GM10266 (cell line): ENCODE measurements around the gene POLDIP3.
A peak's percentile ranks its signal among the peaks of the same experiment; 100 is the strongest.
"Not testable (repeated sequence)": the region's sequence is repeated elsewhere in the genome, so short reads cannot be mapped to it uniquely, and the experiment has no call there.

ENCODE experiments used
- DNase-seq: peaks from one replicate; pipeline ENCODE4 v3.0.0; 2012; ENCODE audit errors: extremely low spot score
- TF ChIP-seq, protein P1 (sequence below): IDR thresholded peaks from 2 replicates; pipeline ENCODE4 v1.5.1; 2012; ENCODE audit warnings: mild to moderate bottlenecking, low read depth; ENCODE audit not compliant: control insufficient read depth, insufficient read depth; ENCODE audit errors: missing control alignments

Gene POLDIP3

DNA sequence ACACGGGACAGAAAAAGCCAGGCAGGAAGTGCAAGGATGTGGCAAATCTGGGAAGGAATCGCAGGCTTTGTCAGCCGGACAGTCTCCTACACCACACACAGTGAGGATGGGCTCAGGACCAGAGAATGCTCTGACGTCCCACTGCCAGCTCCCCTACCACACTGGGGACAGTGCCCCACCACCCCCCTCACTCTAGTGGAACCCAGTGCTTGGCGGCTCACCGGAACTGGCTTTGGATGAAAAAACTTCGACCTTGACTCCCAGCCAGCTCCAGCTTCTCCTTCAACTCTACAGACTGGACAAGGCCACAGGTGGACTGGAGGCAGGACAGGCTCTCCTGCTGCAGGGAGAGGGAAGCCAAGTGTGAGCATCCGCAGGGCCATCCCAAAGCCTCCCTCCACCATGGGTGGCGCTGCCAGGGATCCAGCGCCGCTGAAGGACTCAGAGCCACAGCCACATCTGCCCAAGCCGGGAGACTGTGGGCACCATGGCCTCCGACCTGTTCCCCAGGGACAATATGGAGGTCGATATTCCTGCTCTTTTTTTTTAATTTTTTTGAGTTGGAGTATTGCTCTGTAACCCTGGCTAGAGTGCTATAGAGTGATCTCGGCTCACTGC, 37.0 kb downstream of the POLDIP3 start:
- TF ChIP-seq, protein P1, sequence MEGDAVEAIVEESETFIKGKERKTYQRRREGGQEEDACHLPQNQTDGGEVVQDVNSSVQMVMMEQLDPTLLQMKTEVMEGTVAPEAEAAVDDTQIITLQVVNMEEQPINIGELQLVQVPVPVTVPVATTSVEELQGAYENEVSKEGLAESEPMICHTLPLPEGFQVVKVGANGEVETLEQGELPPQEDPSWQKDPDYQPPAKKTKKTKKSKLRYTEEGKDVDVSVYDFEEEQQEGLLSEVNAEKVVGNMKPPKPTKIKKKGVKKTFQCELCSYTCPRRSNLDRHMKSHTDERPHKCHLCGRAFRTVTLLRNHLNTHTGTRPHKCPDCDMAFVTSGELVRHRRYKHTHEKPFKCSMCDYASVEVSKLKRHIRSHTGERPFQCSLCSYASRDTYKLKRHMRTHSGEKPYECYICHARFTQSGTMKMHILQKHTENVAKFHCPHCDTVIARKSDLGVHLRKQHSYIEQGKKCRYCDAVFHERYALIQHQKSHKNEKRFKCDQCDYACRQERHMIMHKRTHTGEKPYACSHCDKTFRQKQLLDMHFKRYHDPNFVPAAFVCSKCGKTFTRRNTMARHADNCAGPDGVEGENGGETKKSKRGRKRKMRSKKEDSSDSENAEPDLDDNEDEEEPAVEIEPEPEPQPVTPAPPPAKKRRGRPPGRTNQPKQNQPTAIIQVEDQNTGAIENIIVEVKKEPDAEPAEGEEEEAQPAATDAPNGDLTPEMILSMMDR = no peak
- no peak for DNase-seq

DNA sequence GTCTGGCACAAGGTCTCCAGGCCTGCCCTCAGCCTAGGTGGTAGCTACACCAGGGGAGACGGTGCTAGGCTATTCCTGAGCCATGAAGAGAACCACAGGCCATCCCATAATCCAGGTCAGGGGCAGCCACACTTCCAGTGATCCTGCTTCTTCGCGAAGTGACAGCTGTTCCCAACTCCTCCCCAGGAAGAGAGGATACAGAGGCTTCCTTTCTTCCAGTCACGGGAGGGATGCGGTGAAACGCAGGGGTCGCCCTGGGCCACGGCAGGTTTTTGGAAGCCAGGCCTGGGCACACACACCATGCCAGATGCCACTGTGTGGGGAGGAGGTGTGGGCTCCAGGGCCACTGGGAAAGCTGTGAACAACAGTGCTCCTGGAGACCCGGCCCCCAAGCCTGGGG, 37.5 kb downstream of the POLDIP3 start:
- DNase-seq = not testable (repeated sequence)

DNA sequence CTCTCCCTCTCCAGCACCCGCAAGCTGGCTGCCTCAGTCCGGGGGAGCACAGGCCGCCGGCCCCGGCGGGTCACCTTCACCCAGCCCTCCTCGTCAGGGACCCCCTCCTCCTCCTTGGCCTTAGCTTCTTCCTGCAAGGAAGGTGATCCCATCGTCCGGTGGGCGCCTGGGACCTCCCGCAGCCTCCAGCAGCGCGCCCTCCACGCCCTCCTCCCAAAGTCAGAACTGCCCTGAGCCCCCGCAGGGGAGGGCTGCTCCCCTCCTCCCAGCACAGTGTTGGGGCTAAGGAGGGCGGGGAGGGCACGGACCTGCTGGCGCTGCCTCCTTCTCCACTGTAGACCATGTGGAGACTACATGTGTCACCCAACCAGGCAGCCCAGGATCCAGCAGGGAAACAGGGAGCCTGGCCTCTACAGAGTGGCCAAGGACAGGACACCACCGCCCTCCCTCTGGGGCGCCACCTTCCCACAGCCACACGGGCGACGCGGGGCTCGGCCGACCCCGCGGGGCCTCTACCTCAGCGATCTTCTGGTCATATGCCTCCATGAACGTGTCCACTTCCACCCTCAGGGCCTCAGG, 38.6 kb downstream of the POLDIP3 start:
- not testable (repeated sequence) for DNase-seq

DNA sequence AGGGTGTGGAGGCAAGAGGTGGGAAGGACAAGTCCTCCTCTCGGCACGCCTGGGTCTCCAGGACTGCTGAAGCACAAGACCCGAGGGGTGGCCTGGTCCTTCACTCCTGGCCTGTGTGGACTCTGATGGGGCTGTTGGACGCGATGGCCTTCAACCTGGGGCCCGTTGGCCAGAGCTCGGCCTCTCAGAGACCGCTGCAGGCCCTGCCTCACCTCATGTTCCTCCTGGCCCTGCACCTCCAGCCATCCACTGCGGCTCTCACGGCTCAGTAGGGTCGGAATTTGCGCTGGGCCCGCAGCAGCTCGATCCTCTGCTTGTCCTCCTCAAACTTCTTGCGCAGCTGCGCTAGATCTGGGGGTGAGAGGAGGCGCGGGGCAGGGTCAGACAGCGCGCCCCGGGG, 40.2 kb downstream of the POLDIP3 start:
- not testable (repeated sequence) for DNase-seq

DNA sequence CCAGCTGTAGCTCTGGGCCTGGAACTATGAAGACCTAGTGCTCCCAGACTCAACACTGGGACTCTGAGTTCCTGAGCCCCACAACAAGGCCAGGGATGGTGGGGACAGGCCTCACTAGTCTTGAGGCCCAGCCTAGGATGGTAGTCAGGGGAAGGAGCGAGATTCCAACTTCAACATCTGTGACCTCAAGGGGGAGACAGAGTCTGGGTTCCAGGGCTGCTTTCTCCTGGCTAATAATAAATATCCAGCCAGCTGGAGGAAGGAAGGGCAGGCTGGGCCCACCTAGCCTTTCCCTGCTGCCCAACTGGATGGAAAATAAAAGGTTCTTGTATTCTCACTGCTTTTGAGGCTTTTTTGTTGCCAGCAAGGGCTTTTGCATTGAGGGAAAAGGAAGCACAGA, 40.6 kb downstream of the POLDIP3 start:
- DNase-seq = not testable (repeated sequence)

DNA sequence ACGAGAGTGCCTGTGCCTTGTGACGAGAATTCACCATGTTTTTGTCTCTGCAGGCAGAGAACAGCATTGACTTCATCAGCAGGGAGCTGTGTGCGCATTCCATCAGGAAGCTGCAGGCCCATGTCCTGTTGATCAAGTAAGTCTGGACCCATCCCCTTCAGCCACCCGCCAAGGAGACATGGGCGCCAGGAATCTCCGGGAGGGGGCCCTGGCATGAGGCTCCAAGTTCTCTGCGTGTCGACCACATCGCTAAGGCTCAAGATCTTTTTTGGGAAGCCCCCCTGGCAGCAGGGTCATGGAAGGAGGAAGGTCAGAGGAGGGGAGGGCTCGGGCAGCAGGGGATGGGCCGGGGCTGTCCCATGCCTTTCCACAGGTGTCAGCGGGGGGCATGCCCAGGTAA, 43.6 kb downstream of the POLDIP3 start:
- not testable (repeated sequence) for DNase-seq

DNA sequence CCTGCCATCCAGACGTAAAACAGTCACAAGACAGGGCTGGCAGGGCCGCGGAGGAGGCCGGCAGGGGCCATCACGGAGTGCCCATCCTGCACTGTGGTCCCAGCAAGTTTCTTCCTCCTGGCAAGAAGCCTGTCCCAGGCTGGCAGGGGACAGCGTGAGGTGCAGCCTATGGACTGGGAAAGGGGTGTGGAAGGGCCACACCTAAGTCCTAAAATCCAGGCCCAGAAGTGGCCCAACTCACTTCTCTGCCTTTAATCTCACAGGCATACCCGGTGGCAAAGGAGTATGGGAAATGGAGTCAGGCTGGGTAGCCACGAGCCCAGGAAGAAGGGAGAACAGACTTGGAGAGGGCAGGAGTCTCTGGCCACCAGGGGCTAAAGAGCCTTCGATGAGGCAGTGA, 44.1 kb downstream of the POLDIP3 start:
- DNase-seq = not testable (repeated sequence)

DNA sequence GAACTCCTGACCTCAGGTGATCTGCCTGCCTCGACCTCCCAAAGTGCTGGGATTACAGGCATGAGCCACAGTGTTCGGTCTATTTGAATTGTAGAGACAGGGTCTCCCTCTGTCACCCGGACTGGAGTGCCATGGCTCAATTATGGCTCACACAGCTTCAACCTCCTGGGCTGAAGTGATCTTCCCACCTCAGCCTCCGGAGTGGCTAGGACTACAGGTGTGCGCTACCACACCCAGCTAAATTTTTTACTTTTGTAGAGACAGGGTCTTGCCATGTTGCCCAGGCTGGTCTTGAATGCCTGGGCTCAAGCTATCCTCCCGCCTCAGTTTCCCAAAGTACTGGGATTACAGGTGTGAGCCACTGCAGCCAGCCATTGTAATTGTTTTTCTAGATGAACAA, 46.7 kb downstream of the POLDIP3 start:
- DNase-seq = not testable (repeated sequence)

DNA sequence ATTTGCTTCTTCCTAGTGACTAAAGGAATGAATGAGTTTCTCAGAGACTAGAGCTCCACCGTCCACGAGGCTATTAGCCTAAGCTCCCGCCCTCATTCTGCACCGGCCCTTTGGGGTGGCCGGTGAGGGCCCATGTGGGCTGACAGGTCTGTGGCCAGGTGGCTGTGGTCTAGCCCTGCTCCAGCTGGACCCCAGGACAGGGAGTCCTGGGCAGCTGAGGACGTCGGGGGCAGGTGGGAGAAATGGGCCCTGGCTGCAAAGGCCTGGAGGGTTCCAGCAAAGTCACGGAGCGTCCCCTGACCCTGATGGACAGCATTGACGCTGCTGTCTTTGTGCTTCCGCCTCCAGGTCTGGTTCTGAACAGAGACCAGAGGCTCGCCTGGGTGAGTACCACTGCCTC, 48.7 kb downstream of the POLDIP3 start:
- DNase-seq = no peak
- TF ChIP-seq, protein P1 = no peak

DNA sequence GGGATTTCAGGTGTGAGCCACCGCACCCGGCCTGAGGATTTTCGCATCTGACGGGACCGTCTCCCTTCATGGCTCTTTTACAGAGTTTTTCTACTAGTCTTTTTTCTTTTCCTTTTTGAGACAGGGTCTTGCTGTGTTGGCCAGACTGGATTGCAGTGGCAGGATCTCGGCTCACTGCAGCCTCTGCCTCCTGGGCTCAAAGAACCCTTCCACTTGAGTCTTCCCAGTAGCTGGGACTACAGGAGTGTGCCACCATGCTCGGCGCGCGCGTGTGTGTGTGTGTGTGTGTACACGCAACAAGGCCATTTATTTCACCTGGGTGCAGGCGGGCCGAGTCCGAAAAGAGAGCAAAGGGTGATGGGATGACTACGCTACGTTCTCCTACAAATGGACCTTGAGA, 50.0 kb downstream of the POLDIP3 start:
- no peak for DNase-seq
- TF ChIP-seq, protein P1 = no peak

DNA sequence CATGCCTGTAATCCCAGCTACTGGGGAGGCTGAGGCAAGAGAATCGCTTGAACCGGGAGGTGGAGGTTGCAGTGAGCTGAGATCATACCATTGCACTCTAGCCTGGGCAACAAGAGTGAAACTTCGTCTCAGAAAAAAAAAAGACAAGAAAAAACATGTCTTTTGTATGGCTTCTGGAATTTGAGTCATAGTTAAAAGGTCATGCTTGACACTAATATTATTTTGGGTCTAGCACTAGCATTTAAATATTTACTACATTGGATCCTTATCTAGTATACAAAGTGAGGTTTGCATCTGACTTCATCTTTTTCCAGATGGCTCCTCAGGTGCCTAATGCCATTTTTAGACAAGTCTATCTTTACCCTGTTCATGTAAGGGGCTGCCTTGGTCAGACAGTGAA, 50.7 kb downstream of the POLDIP3 start:
- DNase-seq = peak; percentile 4

DNA sequence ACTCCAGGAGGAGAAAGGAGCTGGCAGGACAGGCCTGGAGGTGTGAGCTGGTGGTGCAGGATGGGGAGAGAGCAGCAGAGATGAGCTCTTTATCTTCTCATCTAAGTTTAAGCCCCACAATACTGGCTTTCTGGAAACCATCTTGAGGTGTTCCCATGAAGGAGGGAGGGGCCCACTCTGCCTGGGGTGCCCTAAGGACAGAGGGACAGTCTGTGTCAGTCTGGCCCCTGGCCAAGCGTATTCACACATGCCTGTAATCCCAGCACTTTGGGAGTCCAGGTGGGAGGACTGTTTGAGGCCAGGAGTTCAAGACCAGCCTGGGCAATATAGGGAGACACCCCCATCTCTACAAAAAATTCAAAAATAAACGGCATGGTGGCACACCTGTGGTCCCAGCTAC, 52.0 kb downstream of the POLDIP3 start:
- TF ChIP-seq, protein P1 = no peak
- DNase-seq = no peak
